WERI-Rb-1 (cell line): ENCODE results near the gene TLK1.

Source experiments
- DNase-seq: peaks from one replicate; pipeline ENCODE4 v3.0.0-alpha.2; 2020
- H3K27ac ChIP-seq: fragments of 250-450 bp; sonication (Bioruptor Pico); 2 replicates; pipeline ENCODE4 v1.5.1; 2020; ENCODE audit warnings: mild to moderate bottlenecking, moderate library complexity
- H3K27me3 ChIP-seq: fragments of 250-450 bp; sonication (Bioruptor Pico); 2 replicates; pipeline ENCODE4 v1.5.1; 2021; ENCODE audit warnings: mild to moderate bottlenecking, low read depth, moderate library complexity; ENCODE audit not compliant: insufficient read depth, severe bottlenecking
- H3K36me3 ChIP-seq: fragments of 250-450 bp; sonication (Bioruptor Pico); 2 replicates; pipeline ENCODE4 v1.5.1; 2020; ENCODE audit warnings: mild to moderate bottlenecking, moderate library complexity
- H3K4me3 ChIP-seq: 2 replicates; pipeline ENCODE4 v1.5.1; 2011; ENCODE audit warnings: low read depth, mild to moderate bottlenecking, control low read depth, low read length
- H3K9me3 ChIP-seq: fragments of 250-450 bp; sonication (Bioruptor Pico); 2 replicates; pipeline ENCODE4 v1.5.1; 2021; ENCODE audit warnings: mild to moderate bottlenecking, moderate library complexity; ENCODE audit not compliant: severe bottlenecking
- TF ChIP-seq, protein P1 (sequence below): IDR thresholded peaks from 2 replicates; pipeline ENCODE4 v1.5.1; 2011; ENCODE audit warnings: low read depth, mild to moderate bottlenecking, control low read depth, inconsistent platforms, low read length

Gene TLK1

DNA sequence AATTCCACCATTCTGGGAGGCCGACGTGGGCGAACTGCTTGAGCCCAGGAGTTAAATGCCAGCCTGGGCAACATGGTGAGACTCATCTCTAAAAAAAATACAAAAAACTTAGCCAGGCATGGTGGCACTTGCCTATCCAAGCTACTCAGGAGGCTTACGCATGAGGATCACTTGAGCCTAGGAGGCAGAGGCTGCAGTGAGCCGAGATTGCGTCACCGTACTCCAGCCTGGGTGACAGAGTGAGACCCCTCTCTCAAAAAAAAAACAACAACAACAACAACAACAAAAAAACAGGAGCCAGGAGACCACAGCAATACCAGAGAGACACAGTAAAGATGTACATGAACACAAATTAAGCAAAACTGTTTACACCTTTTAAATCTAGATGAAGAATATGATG lies 52.9 kb downstream of the TLK1 start:
- H3K4me3 ChIP-seq = no peak overlapping the region
- H3K9me3 ChIP-seq = no peaks in the 10 kb centered on the region
- TF ChIP-seq, protein P1, sequence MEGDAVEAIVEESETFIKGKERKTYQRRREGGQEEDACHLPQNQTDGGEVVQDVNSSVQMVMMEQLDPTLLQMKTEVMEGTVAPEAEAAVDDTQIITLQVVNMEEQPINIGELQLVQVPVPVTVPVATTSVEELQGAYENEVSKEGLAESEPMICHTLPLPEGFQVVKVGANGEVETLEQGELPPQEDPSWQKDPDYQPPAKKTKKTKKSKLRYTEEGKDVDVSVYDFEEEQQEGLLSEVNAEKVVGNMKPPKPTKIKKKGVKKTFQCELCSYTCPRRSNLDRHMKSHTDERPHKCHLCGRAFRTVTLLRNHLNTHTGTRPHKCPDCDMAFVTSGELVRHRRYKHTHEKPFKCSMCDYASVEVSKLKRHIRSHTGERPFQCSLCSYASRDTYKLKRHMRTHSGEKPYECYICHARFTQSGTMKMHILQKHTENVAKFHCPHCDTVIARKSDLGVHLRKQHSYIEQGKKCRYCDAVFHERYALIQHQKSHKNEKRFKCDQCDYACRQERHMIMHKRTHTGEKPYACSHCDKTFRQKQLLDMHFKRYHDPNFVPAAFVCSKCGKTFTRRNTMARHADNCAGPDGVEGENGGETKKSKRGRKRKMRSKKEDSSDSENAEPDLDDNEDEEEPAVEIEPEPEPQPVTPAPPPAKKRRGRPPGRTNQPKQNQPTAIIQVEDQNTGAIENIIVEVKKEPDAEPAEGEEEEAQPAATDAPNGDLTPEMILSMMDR = no peak
- no peaks in the 10 kb centered on the region for H3K27me3 ChIP-seq
- no peak overlapping the region for H3K27ac ChIP-seq
- no peak for DNase-seq
- peaks cover 6% of the 10 kb centered on the region for H3K36me3 ChIP-seq

DNA sequence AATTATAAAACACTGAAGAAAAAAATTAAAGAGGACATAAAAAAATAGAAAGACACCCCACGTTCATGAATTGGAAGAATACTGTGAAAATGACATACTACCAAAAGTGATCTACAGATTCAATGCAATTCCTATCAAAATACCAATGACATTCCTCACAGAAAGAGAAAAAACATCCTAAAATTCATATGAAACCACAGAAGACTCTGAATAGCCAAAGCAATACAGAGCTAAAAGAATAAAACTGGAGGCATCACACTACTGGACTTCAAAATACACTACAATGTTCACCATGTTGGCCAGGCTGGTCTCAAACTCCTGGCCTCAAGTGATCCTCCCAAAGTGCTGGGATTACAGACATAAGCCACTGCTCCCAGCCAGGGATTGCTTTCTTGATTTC lies 56.3 kb downstream of the TLK1 start:
- Histone ChIP-seq H3K36me3 (peaks cover 5% of the 10 kb centered on the region), H3K27me3 (no peaks in the 10 kb centered on the region), H3K27ac (no peak overlapping the region), H3K4me3 (no peak overlapping the region), H3K9me3 (no peaks in the 10 kb centered on the region)
- DNase-seq = no peak
- TF ChIP-seq, protein P1 = no peak

DNA sequence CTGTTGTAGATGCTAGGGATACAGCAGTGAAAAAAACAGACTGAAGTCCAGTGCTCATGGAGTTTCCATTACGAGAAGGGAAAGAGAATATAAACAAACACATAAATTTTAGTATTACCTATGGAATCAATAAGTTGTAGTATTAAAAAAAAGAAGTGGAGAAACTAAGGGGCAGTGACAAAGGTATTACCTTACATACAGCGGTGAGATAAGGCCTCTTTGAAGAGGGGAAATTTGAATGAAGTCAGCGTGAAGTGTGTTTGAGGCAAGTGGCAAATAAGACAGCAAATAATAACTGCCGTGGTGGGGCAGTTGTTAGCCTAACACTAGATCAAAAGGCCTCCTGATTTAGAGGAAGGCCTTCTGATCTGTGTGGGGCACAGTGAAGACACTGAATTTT lies 57.9 kb downstream of the TLK1 start:
- Histone ChIP-seq H3K36me3 (peaks cover 5% of the 10 kb centered on the region), H3K9me3 (peaks cover 4% of the 10 kb centered on the region), H3K4me3 (no peak overlapping the region), H3K27ac (no peak overlapping the region), H3K27me3 (no peaks in the 10 kb centered on the region)
- no peak for DNase-seq
- TF ChIP-seq, protein P1 = no peak

DNA sequence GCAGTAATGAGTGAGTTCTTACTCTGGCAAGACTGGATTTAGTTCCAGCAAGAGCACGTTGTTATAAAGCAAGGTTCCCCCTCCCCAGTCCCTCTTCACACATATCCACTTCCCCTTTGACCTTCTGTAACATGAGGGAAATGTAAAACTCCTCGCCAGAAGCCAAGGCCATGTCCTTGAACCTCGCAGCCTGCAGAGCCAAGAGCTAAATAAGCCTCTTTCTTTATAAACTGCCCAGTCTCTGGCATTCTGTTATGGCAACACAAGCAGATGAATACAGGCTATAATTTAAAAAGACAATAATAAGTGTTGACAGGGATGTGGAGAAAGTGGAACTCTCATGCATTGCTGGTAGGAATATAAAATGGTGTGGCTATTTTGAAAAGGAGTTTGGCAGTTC lies 60.3 kb downstream of the TLK1 start:
- H3K36me3 ChIP-seq = peaks cover 5% of the 10 kb centered on the region

DNA sequence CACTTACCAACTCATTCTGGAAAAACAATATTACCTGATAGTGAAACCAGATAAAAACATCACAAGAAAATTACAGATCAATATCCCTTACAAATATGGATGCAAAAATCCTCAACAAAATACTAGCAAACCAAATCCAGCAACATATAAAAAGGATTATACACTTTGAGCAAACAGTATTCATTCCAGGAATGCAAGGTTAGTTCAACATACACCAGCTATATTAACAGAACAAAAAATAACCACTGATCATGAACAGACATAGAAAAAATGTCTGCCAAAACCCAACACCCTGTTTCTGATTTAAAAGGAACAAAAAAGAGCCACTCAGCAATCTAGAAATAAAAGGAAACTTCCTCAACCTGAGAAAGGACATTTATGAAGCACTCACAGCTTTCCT lies 62.1 kb downstream of the TLK1 start:
- H3K27ac ChIP-seq = no peak overlapping the region

More for the DNA sequence above, 60.3 kb downstream of the TLK1 start:
- Histone ChIP-seq H3K27me3 (no peaks in the 10 kb centered on the region), H3K9me3 (peaks cover 4% of the 10 kb centered on the region), H3K4me3 (no peak overlapping the region), H3K27ac (no peak overlapping the region)
- TF ChIP-seq, protein P1 = no peak
- no peak for DNase-seq

More for the DNA sequence above, 62.1 kb downstream of the TLK1 start:
- Histone ChIP-seq H3K27me3 (no peaks in the 10 kb centered on the region), H3K36me3 (peaks cover 5% of the 10 kb centered on the region), H3K4me3 (no peak overlapping the region), H3K9me3 (peaks cover 4% of the 10 kb centered on the region)
- TF ChIP-seq, protein P1 = no peak
- DNase-seq = no peak
